T-helper 2 cell treated with Interferon-gamma antibody and Interleukin-4, amounts not matched to agents 5 μg/mL and 100 μg/mL, for 36 hours (primary cell): ENCODE measurements around the gene POMP.

ENCODE experiments used
- DNase-seq: peaks from one replicate; pipeline ENCODE4 v3.0.0; 2021; ENCODE audit warnings: low spot score
- H3K27ac Mint-ChIP-seq: one replicate; pipeline ENCODE4 v1.8.0; 2021; ENCODE audit warnings: mild to moderate bottlenecking, mixed read lengths
- H3K27me3 Mint-ChIP-seq: one replicate; pipeline ENCODE4 v1.8.0; 2021; ENCODE audit warnings: low read depth, mixed read lengths
- H3K36me3 Mint-ChIP-seq: one replicate; pipeline ENCODE4 v1.8.0; 2021; ENCODE audit warnings: low read depth, mixed read lengths
- H3K4me1 Mint-ChIP-seq: one replicate; pipeline ENCODE4 v1.8.0; 2021; ENCODE audit warnings: low read depth, mixed read lengths
- H3K4me3 Mint-ChIP-seq: one replicate; pipeline ENCODE4 v1.8.0; 2022; ENCODE audit warnings: mild to moderate bottlenecking, moderate library complexity, mixed read lengths
- H3K9me3 Mint-ChIP-seq: one replicate; pipeline ENCODE4 v1.8.0; 2021; ENCODE audit warnings: mixed read lengths

The POMP gene

GRCh38 chr13:28624707-28625432, 34.1 kb upstream of the POMP start:
- peaks cover 6% of the 10 kb centered on the region for H3K4me1 Mint-ChIP-seq
- H3K9me3 Mint-ChIP-seq, result no peaks in the 10 kb centered on the region
- H3K27me3 Mint-ChIP-seq, result peaks cover 12% of the 10 kb centered on the region
- no peak overlapping the region for H3K27ac Mint-ChIP-seq
- H3K4me3 Mint-ChIP-seq, result no peak overlapping the region
- no peak for DNase-seq
- H3K36me3 Mint-ChIP-seq, result no peaks in the 10 kb centered on the region

- Mint-ChIP-seq H3K9me3 (no peaks in the 10 kb centered on the region), H3K27ac (no peak overlapping the region), H3K36me3 (no peaks in the 10 kb centered on the region), H3K4me1 (peaks cover 6% of the 10 kb centered on the region), H3K4me3 (no peak overlapping the region), H3K27me3 (peaks cover 14% of the 10 kb centered on the region)
- no peak for DNase-seq
Measured at GRCh38 chr13:28626266-28626665, 32.7 kb upstream of the POMP start.

- H3K27ac Mint-ChIP-seq, result no peak overlapping the region
- no peaks in the 10 kb centered on the region for H3K9me3 Mint-ChIP-seq
- no peak for DNase-seq
- H3K27me3 Mint-ChIP-seq, result peaks cover 21% of the 10 kb centered on the region
- no peak overlapping the region for H3K4me3 Mint-ChIP-seq
- H3K36me3 Mint-ChIP-seq, result no peaks in the 10 kb centered on the region
- H3K4me1 Mint-ChIP-seq, result peaks cover 6% of the 10 kb centered on the region
Measured at GRCh38 chr13:28628241-28628640, 30.7 kb upstream of the POMP start.

GRCh38 chr13:28630869-28631268, 28.1 kb upstream of the POMP start:
- Mint-ChIP-seq H3K27ac (no peak overlapping the region), H3K4me3 (no peak overlapping the region), H3K4me1 (no peaks in the 10 kb centered on the region), H3K27me3 (peaks cover 33% of the 10 kb centered on the region), H3K36me3 (no peaks in the 10 kb centered on the region), H3K9me3 (no peaks in the 10 kb centered on the region)
- no peak for DNase-seq

GRCh38 chr13:28631801-28632200, 27.1 kb upstream of the POMP start:
- Mint-ChIP-seq H3K9me3 (no peaks in the 10 kb centered on the region), H3K4me1 (peaks cover 4% of the 10 kb centered on the region)

GRCh38 chr13:28636069-28636468, 22.9 kb upstream of the POMP start:
- Mint-ChIP-seq H3K27me3 (peaks cover 27% of the 10 kb centered on the region), H3K27ac (no peak overlapping the region), H3K4me3 (no peak overlapping the region), H3K4me1 (peaks cover 7% of the 10 kb centered on the region), H3K36me3 (no peaks in the 10 kb centered on the region), H3K9me3 (no peaks in the 10 kb centered on the region)
- no peak for DNase-seq

More at GRCh38 chr13:28631801-28632200, 27.1 kb upstream of the POMP start:
- no peak overlapping the region for H3K27ac Mint-ChIP-seq
- no peak for DNase-seq
- no peaks in the 10 kb centered on the region for H3K36me3 Mint-ChIP-seq
- no peak overlapping the region for H3K4me3 Mint-ChIP-seq
- peaks cover 37% of the 10 kb centered on the region for H3K27me3 Mint-ChIP-seq

GRCh38 chr13:28636677-28637317, 22.1 kb upstream of the POMP start:
- Mint-ChIP-seq H3K9me3 (no peaks in the 10 kb centered on the region), H3K27ac (no peak overlapping the region), H3K4me1 (peaks cover 7% of the 10 kb centered on the region), H3K27me3 (peaks cover 26% of the 10 kb centered on the region), H3K36me3 (no peaks in the 10 kb centered on the region), H3K4me3 (peak overlapping the region; percentile 11)
- peak; percentile 64 for DNase-seq

- Mint-ChIP-seq H3K36me3 (no peaks in the 10 kb centered on the region), H3K27ac (no peak overlapping the region), H3K4me3 (no peak overlapping the region), H3K9me3 (no peaks in the 10 kb centered on the region), H3K27me3 (peaks cover 23% of the 10 kb centered on the region), H3K4me1 (peaks cover 7% of the 10 kb centered on the region)
- DNase-seq, result no peak
Measured at GRCh38 chr13:28637714-28638355, 21.1 kb upstream of the POMP start.

GRCh38 chr13:28638756-28639155, 20.2 kb upstream of the POMP start:
- Mint-ChIP-seq H3K27me3 (peaks cover 21% of the 10 kb centered on the region), H3K9me3 (no peaks in the 10 kb centered on the region)

GRCh38 chr13:28640861-28641599, 17.9 kb upstream of the POMP start:
- Mint-ChIP-seq H3K9me3 (no peaks in the 10 kb centered on the region), H3K36me3 (no peaks in the 10 kb centered on the region), H3K4me3 (no peak overlapping the region), H3K27ac (no peak overlapping the region), H3K27me3 (peaks cover 9% of the 10 kb centered on the region), H3K4me1 (peaks cover 7% of the 10 kb centered on the region)
- no peak for DNase-seq

More at GRCh38 chr13:28638756-28639155, 20.2 kb upstream of the POMP start:
- Mint-ChIP-seq H3K4me3 (no peak overlapping the region), H3K36me3 (no peaks in the 10 kb centered on the region), H3K27ac (no peak overlapping the region), H3K4me1 (peaks cover 7% of the 10 kb centered on the region)
- DNase-seq, result no peak

- no peaks in the 10 kb centered on the region for H3K36me3 Mint-ChIP-seq
- no peaks in the 10 kb centered on the region for H3K9me3 Mint-ChIP-seq
- H3K4me3 Mint-ChIP-seq, result no peak overlapping the region
- DNase-seq, result no peak
- H3K27me3 Mint-ChIP-seq, result peaks cover 7% of the 10 kb centered on the region
- peaks cover 5% of the 10 kb centered on the region for H3K4me1 Mint-ChIP-seq
- H3K27ac Mint-ChIP-seq, result no peak overlapping the region
Measured at GRCh38 chr13:28641600-28641926, 17.4 kb upstream of the POMP start.

- peaks cover 7% of the 10 kb centered on the region for H3K36me3 Mint-ChIP-seq
- no peaks in the 10 kb centered on the region for H3K9me3 Mint-ChIP-seq
Measured at GRCh38 chr13:28650284-28650683, 8.6 kb upstream of the POMP start.

GRCh38 chr13:28651810-28652401, 7.0 kb upstream of the POMP start:
- Mint-ChIP-seq H3K4me1 (peaks cover 14% of the 10 kb centered on the region), H3K36me3 (peaks cover 7% of the 10 kb centered on the region), H3K4me3 (no peak overlapping the region), H3K27ac (no peak overlapping the region), H3K27me3 (no peaks in the 10 kb centered on the region), H3K9me3 (no peaks in the 10 kb centered on the region)
- no peak for DNase-seq

More at GRCh38 chr13:28650284-28650683, 8.6 kb upstream of the POMP start:
- Mint-ChIP-seq H3K4me3 (no peak overlapping the region), H3K4me1 (peaks cover 10% of the 10 kb centered on the region), H3K27me3 (no peaks in the 10 kb centered on the region), H3K27ac (no peak overlapping the region)
- DNase-seq, result no peak
